NCI-H1105 (cell line): ENCODE results near the gene CFDP1.

Experiments
- DNase-seq: peaks from one replicate; lab custom pipeline; 2025; lab: John Stamatoyannopoulos, UW

CFDP1 gene

DNA sequence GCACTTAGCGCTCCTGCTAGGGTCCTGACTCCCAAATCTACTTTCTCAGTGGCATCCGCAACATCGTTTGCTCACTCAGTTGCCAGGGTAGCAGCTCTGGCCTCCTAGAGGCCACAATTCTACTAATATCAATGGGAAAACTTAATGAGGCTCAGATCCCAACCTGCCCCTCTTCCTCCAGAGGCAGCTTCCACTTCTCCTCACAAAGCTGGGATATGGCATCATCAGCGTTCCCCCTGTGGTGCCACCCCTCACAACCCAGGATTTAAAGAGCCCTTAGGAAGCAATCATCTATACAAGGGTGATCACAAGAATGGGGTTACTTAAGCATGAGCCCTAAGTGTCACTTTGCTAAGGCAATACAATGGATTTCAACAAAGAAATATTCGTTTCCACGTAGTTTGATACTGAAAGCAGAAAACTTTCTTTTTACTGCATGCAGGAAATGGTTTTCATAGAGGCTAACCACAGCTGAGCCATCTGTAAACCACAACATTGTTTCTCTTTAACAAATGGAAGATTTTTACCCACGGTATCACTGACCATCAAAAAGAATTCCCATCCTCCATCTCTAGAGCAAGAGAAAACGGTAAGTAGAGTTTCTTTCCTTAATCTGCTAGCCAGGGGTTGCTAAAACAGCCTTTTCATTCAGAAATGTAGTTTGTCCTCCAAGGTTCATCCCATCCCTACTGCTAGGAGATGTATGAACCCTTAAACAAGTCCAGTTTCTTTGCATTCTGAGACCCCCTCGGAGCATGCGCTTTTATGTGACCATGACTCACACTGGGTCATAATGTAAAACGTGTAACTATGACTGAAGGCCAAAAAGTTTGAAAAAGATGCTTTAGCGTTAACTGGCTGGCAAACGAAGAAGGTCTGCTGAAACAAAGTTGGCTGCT lies 113.5 kb downstream of the CFDP1 start:
- DNase-seq, result no peak

DNA sequence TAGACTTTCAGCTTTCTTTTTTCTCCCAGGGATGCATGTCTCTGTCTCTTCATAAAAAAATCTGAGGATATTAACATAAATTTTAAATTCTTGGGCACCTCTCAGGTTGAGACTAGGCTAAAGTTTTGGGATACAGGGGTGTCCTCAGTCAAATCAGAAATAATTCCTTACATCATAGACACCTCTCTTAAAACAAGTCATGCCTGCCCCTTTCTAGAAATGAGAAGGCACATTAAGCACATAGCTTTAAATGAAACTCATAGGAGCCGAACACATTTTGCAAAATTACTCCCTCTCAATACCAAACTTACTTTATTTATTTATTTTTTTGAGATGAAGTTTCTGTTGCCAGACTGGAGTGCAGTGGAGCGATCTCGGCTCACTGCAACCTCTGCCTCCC lies 114.6 kb downstream of the CFDP1 start:
- no peak for DNase-seq

DNA sequence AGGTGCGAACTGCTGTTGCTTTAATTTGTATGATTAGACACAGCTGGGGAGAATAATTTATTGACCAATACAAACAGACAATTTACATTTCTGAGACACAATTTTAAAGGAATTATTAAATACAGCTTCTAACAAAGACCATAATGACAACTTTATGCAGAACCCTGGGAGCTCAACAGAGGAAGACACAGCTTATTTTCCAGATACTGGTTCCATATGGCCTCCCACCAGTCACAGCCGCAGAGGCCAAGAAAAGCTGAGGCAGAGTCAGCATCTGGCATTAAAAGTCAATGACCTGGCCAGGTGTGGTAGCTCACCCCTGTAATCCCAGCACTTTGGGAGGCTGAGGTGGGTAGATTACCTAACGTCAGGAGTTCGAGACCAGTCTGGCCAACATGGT lies 115.8 kb downstream of the CFDP1 start:
- no peak for DNase-seq

DNA sequence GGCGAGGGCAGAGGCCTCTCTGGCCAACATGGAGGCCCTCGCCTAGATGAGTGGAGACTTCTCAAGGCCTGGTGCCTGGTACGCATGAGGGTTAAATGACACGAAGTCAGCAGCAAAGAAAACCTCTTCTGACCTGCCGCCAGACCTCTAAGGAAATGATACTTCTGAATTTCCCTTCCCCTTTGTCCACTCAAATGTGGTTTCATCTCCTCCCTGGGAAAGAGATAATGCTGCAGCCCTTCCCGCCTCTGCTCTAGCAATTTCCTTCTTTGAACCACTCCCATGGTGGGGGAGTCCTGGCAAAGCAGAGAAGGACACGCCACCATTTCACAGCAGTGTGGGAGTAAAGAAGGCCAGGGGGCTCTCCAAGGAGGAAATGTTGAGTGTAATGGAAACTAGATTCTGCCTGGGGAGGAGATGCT lies 116.2 kb downstream of the CFDP1 start:
- no peak for DNase-seq

DNA sequence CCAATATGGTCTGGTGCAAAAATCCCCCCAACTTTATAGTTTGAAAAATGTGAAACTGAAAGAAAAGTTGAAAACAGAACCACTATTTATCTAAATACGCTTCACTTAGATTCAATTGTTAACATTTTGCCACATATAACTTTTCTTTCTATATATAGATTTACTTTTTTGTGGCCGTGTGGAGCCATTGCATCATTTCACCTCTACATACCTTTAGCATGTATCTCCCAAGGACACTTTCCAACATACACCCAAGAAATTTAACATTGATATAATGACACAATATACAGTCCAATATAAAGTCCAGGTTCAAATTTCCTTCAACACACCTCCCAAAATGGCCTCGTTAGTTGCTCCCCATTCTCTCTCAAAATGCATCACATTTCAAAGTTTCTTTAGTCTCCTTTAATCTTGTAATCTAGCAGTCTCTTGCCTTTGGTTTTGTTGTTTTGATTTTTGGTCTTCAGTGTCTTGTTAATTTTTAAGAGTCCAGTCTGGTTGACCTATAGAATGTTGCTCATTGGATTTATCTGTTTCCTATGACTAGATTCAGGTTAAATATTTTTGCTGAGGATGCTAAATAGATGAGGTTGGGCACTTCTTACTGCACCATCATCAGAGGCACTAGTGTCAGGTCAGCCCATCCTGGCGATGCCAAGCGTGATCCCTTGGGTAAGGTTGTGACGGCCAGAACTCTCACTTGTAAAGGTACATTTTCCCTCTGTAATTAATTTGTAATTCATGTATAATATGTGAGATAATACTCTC lies 117.6 kb downstream of the CFDP1 start:
- DNase-seq, result no peak

DNA sequence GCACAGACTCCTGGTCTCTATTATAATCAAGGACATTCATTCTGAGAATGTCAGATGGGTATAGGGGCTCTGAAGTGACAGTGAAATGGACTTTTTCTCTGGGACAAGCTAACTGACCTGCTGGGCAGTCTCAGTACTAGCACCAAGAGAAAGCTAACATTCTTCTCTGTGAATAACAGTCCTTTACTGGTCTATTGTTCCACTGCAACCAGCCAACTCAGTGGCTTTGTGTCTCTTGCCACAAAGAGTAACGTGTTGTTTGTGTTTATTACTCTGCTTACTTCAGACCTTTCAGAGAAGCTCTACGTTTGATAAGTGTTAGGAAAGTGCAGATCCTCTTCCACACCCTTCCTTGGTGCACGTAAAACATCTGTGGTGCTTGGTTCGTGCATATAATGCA lies 120.4 kb downstream of the CFDP1 start:
- no peak for DNase-seq

DNA sequence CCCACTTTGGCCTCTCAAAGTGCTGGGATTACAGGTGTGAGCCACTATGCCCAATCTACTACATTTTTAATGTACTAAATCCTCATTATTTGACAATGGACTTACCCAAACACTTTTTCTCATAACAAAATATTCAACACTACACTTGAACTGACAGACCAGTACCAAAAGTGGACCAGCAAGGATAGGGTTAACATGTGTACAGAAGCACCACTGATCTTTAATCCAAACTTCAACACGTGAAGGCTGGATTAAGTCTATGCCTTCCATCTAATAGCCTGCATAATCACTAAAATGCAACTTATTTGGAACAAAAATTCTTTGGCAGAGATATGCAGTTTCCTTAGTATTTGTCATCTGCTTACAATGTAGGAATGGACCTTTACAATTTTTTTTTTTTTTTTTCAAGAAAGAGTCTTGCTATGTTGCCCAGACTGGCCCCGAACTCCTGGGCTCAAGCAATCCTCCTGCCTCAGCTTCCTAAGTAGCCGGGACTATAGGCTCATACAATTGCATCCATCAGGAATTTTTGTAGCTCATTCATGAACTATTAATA lies 121.8 kb downstream of the CFDP1 start:
- no peak for DNase-seq

DNA sequence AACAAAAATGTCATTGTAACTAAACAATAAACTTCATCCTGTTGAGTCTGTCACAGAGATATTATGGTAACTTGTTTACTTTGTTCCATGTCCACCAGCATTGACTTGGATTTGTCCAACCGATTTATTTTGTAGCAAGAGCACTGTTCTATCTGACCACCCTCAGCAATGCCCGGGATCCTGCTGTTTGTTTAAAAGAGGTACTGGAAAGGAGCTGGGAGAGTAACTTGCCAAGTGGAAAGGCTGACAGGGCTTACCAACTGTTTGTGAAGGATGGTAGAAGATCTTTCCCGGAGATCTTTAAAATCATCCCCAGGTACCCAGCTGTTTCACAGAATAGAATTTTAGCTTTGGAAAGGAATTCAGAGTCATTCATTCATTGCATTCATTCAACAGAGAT lies 122.8 kb downstream of the CFDP1 start:
- no peak for DNase-seq

DNA sequence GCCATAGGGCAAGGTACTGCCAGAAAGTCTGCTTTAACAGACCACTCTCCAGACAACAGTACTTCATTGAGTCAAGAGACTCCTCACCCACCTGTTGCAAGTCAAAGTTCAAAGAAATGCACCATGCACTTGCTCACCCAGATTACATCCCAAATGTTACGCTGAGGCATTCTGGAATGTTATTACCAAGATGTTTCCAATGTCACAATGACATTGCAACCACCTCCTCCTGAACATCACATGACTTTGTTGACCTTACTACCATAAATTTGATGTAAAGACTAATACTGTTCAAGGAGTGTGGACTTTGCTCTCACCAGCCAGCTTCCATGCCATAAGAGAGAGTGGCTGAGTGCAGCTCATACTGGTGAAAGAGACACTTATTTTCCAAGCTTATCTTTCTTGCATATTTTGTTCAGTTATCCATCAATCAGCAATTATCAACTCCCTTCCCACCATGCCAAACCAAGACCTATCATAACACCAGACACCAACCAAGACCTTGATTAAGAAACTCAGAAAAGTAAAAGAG lies 123.3 kb downstream of the CFDP1 start:
- DNase-seq, result no peak

DNA sequence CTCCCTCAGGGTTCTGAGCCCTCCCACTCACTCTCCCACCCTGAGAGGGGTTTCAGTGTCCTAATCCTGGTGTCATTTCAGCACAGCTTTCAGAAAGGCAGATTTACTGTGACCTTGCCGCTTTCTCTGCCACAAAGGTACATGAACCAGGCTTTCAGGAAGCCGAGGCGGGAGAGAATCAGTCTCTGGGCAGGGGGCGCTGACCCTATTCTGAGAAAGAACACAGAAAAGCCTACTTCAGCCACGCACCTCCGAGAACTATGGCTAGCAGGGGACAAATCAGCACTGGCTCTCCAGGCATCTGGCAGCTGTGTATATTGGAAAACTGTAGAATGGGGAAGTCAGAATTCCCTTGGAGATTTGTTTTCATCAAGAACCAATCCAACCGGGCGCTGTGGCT lies 124.1 kb downstream of the CFDP1 start:
- no peak for DNase-seq

DNA sequence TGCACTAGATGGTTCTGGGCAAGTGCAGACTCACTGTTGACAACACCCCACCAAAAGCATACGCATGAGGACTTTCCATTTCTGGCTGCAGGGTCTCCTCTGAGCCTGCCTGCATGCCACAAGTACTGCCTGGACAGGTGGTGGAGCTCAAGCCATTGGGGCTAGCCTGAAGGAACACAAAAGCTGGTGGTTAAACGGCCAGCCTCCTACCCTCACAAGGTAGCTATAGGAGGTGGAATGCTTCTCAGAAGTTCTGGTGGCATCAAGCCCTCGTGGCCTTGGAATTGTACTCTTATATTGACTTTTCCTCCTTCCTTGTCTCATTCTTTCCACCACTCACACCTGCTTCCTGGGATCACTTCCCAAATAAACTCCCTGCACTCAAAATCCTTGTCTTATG lies 125.3 kb downstream of the CFDP1 start:
- DNase-seq, result no peak

DNA sequence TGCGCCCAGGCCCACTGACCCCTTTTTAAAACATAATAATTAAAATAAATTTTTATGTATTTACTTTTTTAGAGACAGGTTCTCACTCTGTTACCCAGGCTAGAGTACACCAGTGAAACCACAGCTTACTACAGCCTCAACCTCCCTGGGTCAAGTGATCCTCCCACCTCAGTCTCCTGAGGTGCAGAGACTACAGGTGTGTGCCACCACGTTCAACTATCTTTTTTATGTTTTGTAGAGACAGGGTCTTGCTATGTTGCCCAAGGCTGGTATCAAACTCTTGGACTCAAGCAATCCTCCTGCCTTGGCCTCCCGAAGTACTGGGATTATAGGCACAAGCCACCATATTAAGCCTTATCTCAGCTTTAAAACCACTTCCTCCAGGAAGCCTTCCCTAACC lies 125.8 kb downstream of the CFDP1 start:
- no peak for DNase-seq

DNA sequence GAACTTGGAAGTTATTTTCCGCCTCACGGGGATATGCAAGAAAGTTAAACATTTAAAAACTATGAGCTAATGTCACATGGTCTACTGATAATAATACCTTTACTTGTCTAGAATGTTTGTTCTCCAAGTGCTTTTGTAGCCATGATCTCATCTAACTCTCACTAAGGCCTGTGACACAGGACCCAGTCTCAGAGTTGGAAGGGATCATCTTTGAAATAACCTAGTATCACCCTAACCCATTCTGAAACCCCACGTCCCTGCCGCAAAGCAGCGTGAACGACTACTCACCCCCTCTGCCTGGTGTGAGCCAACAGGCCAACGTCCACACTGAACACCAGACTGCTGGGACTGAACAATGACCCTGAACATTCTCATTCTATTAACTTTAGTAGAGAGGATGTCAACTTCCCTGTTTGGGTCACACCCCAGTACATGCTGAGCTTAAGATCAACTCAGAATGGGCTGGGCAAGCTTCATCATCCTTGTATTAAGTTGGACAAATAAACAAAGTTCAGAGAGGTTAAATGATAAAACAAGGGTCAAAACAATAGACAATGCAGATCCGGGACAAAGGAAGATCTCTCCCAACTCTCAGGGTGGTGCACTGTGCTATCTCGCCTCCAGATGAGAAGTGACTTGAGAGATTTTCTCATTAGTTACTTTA lies 127.1 kb downstream of the CFDP1 start:
- DNase-seq, result no peak

DNA sequence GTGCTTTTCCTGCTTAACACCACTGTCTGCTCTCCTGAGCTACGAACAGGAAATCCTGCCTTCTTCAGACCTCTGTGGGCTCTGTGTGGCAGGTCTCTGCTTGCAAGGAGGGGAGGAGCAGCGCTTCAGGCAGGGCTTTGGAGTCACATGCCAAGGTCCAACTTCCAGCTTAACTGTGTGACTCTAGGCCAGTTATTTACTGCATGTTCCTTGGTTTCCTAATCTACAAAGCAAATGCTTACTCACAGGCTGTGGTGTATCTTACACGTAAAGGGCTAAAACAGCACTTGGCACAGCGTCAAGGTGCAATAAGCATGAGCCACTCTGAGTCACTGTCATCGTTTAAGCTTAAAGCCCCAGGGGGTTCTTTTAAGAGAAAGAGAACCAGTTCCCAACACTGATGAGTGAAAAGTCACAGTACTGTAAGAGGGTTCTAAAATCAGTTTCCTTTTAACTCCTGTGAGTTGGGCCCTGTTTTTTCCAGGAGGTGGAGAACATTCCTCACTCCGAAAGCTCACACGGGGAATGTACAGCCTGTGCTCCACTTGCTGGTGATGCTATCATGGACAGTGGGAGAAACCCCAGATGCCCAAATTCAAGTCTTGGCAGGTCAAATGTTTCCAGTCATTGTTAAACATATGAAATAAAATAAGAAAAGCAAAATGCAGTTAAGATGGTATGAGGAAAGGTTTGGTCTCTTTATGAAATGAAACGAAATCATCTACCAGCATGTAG lies 127.8 kb downstream of the CFDP1 start:
- no peak for DNase-seq

DNA sequence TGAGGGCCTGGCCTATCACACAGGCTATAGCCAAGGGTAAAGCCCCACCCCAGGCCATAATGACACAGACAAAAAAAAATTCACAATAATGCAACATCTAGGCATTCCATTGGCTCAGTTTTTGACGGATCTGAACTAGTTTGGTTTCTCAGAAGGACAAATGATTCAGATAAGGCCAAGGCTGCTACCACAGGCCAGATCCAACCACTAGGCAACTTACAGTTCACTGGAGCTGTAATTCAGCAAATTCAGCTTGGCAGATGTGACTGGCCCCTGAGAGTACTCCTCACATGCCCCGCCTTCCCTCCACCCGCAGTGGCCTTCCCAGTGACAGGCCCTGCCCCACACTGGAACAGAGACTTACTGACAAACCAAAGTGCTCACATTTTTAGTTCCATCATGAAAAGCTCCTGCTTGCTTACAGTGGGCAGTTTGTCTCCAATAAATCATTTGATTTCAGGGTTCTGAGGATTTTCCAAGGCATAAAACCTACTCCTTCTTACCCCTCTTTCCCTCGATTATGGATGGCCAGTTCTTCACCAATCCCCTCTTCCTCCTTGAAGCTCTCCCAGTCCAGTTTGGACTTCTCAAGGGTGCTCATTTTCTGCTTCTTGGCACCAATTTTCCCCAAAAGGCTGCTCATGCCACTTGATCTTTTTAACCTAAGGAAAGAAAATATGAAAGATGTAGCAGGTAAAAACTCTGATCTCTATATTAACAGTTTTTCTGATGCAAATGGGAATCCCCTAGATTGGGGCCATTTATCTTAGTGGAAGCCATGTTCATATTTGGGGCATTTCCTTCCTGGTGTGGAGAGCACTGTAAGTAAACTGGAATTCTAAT lies 128.6 kb downstream of the CFDP1 start:
- DNase-seq, result no peak

DNA sequence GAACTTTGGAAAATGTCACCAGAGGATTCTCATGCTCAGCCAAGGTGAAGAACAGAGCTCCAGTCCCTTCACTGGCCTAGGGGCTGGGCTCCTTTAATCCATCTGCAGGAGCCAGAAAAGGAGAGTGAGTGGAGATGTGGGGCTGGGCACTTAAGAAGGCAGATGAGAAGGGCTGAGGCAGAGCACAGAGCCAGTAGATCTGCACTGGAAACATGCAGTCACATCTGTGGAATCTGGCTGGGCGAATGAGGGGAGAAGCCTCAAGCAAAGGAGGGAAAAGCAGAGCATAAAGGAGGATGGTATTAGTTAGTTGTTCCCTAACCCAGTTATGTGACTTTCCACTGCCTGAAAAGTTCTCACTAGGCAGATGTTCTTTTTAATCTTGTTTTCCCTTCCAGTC lies 131.5 kb downstream of the CFDP1 start:
- no peak for DNase-seq

DNA sequence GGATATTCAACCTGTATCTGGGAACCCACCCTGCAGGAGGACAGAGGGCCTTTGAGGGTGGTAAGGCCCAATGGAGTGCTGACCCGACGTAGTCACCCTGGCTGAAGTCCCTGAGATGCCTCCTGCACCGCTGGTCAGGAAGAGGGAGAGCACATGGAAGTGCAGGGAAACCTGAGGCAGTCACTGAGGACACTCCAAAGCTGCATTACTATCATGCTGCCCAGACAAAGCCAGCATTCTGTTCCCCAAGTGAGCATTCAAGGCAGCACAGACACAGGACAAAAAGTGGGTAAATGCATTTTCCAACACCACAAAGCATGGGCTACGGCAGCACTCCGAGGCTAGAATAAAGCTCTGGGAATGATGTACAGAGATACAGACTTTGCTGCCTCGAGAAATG lies 135.0 kb downstream of the CFDP1 start:
- no peak for DNase-seq

DNA sequence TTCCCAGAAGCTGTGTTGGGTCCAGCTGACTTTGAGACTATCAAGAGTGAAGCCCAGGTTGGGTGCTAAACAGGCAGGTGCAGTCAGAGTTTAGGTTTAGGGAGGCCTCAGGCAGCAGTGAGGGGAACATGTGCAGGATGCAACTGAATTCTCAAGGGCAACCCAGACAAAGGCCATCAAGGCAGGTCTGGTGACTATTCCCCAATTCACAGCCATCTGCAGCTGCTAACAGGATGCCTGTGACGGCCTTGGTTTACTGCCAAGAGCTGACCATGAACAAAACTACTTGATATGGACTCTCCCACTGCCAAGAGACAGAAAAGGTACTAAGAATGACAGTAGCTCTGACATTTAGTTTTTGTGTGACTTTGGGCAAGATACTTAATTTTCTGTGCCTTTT lies 136.7 kb downstream of the CFDP1 start:
- no peak for DNase-seq

DNA sequence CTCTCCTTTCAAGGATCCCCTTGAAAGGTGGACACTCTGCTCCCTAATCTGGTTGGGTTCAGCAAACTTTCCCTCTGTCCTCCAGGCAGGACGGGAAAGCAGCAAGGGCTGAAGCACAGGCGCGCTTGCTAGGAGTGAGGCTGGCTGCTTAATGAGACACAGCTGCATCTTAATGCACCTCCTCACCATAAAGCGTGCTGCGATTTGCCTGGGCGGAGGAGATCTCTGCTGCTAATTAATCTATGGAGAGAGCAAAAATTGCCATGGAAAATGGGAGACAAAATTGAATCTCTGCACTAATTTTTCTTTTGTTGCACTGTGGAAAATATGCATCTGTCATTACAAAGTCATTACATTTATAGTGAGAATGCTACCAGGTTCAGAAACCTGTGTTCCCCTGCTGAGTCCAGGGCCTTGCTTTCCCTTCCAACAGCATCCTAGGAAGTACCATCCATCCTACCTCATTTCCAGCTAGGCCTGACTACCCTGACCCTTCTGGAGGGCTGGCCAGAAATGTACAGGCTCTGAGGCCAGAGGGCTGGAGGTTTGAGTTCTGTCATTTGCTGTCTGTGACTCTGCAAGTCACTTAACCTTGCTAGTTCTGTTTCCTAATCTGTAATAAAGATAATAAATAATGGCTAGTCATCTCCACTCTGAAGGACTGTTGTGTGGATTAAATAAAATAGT lies 138.4 kb downstream of the CFDP1 start:
- DNase-seq, result no peak

DNA sequence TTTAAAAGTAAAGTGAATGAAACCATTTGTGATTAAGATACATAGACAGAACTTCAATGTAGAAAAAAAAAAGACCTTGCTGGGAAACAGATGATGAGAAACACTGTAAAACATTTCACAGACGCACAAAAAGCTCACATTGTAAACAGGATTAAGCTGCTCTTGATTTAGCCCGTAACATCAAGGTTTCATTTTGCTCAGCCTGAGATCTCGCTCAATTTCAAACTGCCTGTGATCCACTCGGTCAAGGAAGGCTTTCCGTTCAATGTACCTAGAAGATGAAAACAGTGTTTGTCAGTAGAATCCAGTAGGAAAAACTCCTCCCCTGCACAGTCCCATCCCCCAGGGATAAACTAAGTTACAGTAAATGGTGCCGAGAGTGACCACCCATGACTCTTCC lies 139.5 kb downstream of the CFDP1 start:
- DNase-seq, result no peak
